GM19328 (cell line): ENCODE results near the gene SLBP.
"Not testable (repeated sequence)": the region's sequence is repeated elsewhere in the genome, so short reads cannot be mapped to it uniquely, and the experiment has no call there.

Experiments
- ATAC-seq: cut with Tn5 transposase; IDR thresholded peaks from one replicate; pipeline ENCODE4 v1.9.1; 2021; ENCODE audit warnings: mild to moderate bottlenecking, moderate library complexity; ENCODE audit not compliant: unreplicated experiment

Gene SLBP

GRCh38 chr4:1713003-1713851 is 1.1 kb upstream of the SLBP start:
- no peak for ATAC-seq

GRCh38 chr4:1711571-1712215 is 426 bp downstream of the SLBP start:
- no peak for ATAC-seq

- no peak for ATAC-seq
Observed at GRCh38 chr4:1711055-1711570, 1.0 kb downstream of the SLBP start.

- no peak for ATAC-seq
Observed at GRCh38 chr4:1708581-1708980, 3.5 kb downstream of the SLBP start.

- ATAC-seq, result no peak
Observed at GRCh38 chr4:1706358-1706757, 5.8 kb downstream of the SLBP start.

- no peak for ATAC-seq
Observed at GRCh38 chr4:1705732-1706131, 6.4 kb downstream of the SLBP start.

- no peak for ATAC-seq
Observed at GRCh38 chr4:1703867-1704266, 8.3 kb downstream of the SLBP start.

GRCh38 chr4:1701671-1702070 is 10.4 kb downstream of the SLBP start:
- not testable (repeated sequence) for ATAC-seq

- ATAC-seq, result no peak
Observed at GRCh38 chr4:1695913-1696312, 16.2 kb downstream of the SLBP start.

- no peak for ATAC-seq
Observed at GRCh38 chr4:1693131-1693896, 18.8 kb downstream of the SLBP start.

- ATAC-seq, result no peak
Observed at GRCh38 chr4:1691737-1692373, 20.3 kb downstream of the SLBP start.

- ATAC-seq, result no peak
Observed at GRCh38 chr4:1690698-1691097, 21.4 kb downstream of the SLBP start.

GRCh38 chr4:1686440-1687036 is 25.6 kb downstream of the SLBP start:
- no peak for ATAC-seq

GRCh38 chr4:1685235-1686150 is 26.6 kb downstream of the SLBP start:
- ATAC-seq, result no peak

- no peak for ATAC-seq
Observed at GRCh38 chr4:1684506-1685234, 27.4 kb downstream of the SLBP start.

GRCh38 chr4:1683736-1684505 is 28.2 kb downstream of the SLBP start, which contains the start of gene FAM53A:
FAM53A (minus strand) TSS chr4:1684313; CDS start chr4:1668741, 15,572 bp downstream.
- peak; percentile 87 for ATAC-seq

- ATAC-seq, result no peak
Observed at GRCh38 chr4:1683261-1683735, 28.8 kb downstream of the SLBP start.

- no peak for ATAC-seq
Observed at GRCh38 chr4:1682860-1683259, 29.3 kb downstream of the SLBP start.
